Rectal smooth muscle tissue (tissue), 1 donor: Measurements from ENCODE around the gene UBE3A.

Source experiments
- H3K27ac ChIP-seq: one replicate; pipeline ENCODE4 v1.7.0; 2013; ENCODE audit warnings: low read depth, low read length, inconsistent platforms
- H3K27me3 ChIP-seq: one replicate; pipeline ENCODE4 v1.7.0; 2013; ENCODE audit warnings: low read length; ENCODE audit not compliant: control insufficient read depth, insufficient read depth
- H3K36me3 ChIP-seq: one replicate; pipeline ENCODE4 v1.7.0; 2013; ENCODE audit warnings: low read length; ENCODE audit not compliant: control insufficient read depth, insufficient read depth
- H3K4me1 ChIP-seq: one replicate; pipeline ENCODE4 v1.7.0; 2013; ENCODE audit warnings: low read length; ENCODE audit not compliant: control insufficient read depth, insufficient read depth
- H3K4me3 ChIP-seq: one replicate; pipeline ENCODE4 v1.7.0; 2013; ENCODE audit warnings: low read length
- H3K9ac ChIP-seq: one replicate; pipeline ENCODE4 v1.7.0; 2013; ENCODE audit warnings: low read length

UBE3A gene

GRCh38 chr15:25391971-25392721, 46.7 kb downstream of the UBE3A start:
- H3K27ac ChIP-seq = no peak overlapping the region
- no peaks in the 10 kb centered on the region for H3K27me3 ChIP-seq
- H3K9ac ChIP-seq = no peak overlapping the region
- H3K4me3 ChIP-seq = no peak overlapping the region
- no peaks in the 10 kb centered on the region for H3K4me1 ChIP-seq
- peaks cover 6% of the 10 kb centered on the region for H3K36me3 ChIP-seq

- Histone ChIP-seq H3K27ac (no peak overlapping the region), H3K27me3 (no peaks in the 10 kb centered on the region), H3K4me1 (peaks cover 4% of the 10 kb centered on the region), H3K9ac (no peak overlapping the region), H3K4me3 (no peak overlapping the region), H3K36me3 (peaks cover 2% of the 10 kb centered on the region)
Measured at GRCh38 chr15:25385986-25386385, 52.8 kb downstream of the UBE3A start.

GRCh38 chr15:25381579-25381978, 57.2 kb downstream of the UBE3A start:
- Histone ChIP-seq H3K27me3 (no peaks in the 10 kb centered on the region), H3K27ac (no peak overlapping the region)

GRCh38 chr15:25378501-25378901, 60.3 kb downstream of the UBE3A start:
- Histone ChIP-seq H3K27ac (no peak overlapping the region), H3K27me3 (no peaks in the 10 kb centered on the region), H3K4me3 (no peak overlapping the region), H3K36me3 (no peaks in the 10 kb centered on the region), H3K9ac (no peak overlapping the region), H3K4me1 (peaks cover 6% of the 10 kb centered on the region)

More at GRCh38 chr15:25381579-25381978, 57.2 kb downstream of the UBE3A start:
- Histone ChIP-seq H3K36me3 (no peaks in the 10 kb centered on the region), H3K4me3 (no peak overlapping the region), H3K4me1 (peaks cover 6% of the 10 kb centered on the region), H3K9ac (no peak overlapping the region)

- Histone ChIP-seq H3K27me3 (no peaks in the 10 kb centered on the region), H3K9ac (no peak overlapping the region), H3K4me1 (no peaks in the 10 kb centered on the region), H3K27ac (no peak overlapping the region), H3K36me3 (peaks cover 10% of the 10 kb centered on the region), H3K4me3 (no peak overlapping the region)
Measured at GRCh38 chr15:25375557-25375956, 63.3 kb downstream of the UBE3A start.

- no peak overlapping the region for H3K9ac ChIP-seq
- H3K36me3 ChIP-seq = peaks cover 10% of the 10 kb centered on the region
- no peaks in the 10 kb centered on the region for H3K27me3 ChIP-seq
- no peaks in the 10 kb centered on the region for H3K4me1 ChIP-seq
- H3K4me3 ChIP-seq = no peak overlapping the region
- no peak overlapping the region for H3K27ac ChIP-seq
Measured at GRCh38 chr15:25374143-25374542, 64.7 kb downstream of the UBE3A start.

GRCh38 chr15:25372298-25372697, 66.5 kb downstream of the UBE3A start:
- Histone ChIP-seq H3K27ac (no peak overlapping the region), H3K9ac (no peak overlapping the region), H3K27me3 (no peaks in the 10 kb centered on the region), H3K36me3 (peaks cover 10% of the 10 kb centered on the region), H3K4me3 (no peak overlapping the region), H3K4me1 (no peaks in the 10 kb centered on the region)

- H3K36me3 ChIP-seq = peaks cover 10% of the 10 kb centered on the region
- no peak overlapping the region for H3K4me3 ChIP-seq
- H3K27ac ChIP-seq = no peak overlapping the region
- H3K4me1 ChIP-seq = no peaks in the 10 kb centered on the region
- H3K27me3 ChIP-seq = no peaks in the 10 kb centered on the region
- H3K9ac ChIP-seq = no peak overlapping the region
Measured at GRCh38 chr15:25368850-25369249, 70.0 kb downstream of the UBE3A start.

- H3K36me3 ChIP-seq = peaks cover 4% of the 10 kb centered on the region
- no peak overlapping the region for H3K4me3 ChIP-seq
- H3K4me1 ChIP-seq = peaks cover 7% of the 10 kb centered on the region
- no peak overlapping the region for H3K9ac ChIP-seq
- H3K27me3 ChIP-seq = no peaks in the 10 kb centered on the region
- H3K27ac ChIP-seq = no peak overlapping the region
Measured at GRCh38 chr15:25366058-25366457, 72.8 kb downstream of the UBE3A start.

- H3K27me3 ChIP-seq = no peaks in the 10 kb centered on the region
- H3K27ac ChIP-seq = no peak overlapping the region
- H3K9ac ChIP-seq = no peak overlapping the region
- H3K4me3 ChIP-seq = no peak overlapping the region
- peaks cover 7% of the 10 kb centered on the region for H3K4me1 ChIP-seq
- H3K36me3 ChIP-seq = no peaks in the 10 kb centered on the region
Measured at GRCh38 chr15:25362545-25362944, 76.3 kb downstream of the UBE3A start.

- Histone ChIP-seq H3K27ac (no peak overlapping the region), H3K36me3 (peaks cover 2% of the 10 kb centered on the region), H3K4me3 (no peak overlapping the region), H3K27me3 (no peaks in the 10 kb centered on the region), H3K4me1 (no peaks in the 10 kb centered on the region), H3K9ac (no peak overlapping the region)
Measured at GRCh38 chr15:25347707-25348106, 91.1 kb downstream of the UBE3A start.

GRCh38 chr15:25346371-25346770, 92.5 kb downstream of the UBE3A start:
- no peaks in the 10 kb centered on the region for H3K4me1 ChIP-seq
- no peaks in the 10 kb centered on the region for H3K27me3 ChIP-seq
- H3K4me3 ChIP-seq = no peak overlapping the region
- H3K9ac ChIP-seq = no peak overlapping the region
- peaks cover 2% of the 10 kb centered on the region for H3K36me3 ChIP-seq
- no peak overlapping the region for H3K27ac ChIP-seq

GRCh38 chr15:25345943-25346342, 92.9 kb downstream of the UBE3A start:
- Histone ChIP-seq H3K9ac (no peak overlapping the region), H3K4me1 (no peaks in the 10 kb centered on the region), H3K27ac (no peak overlapping the region), H3K36me3 (peaks cover 4% of the 10 kb centered on the region), H3K27me3 (no peaks in the 10 kb centered on the region), H3K4me3 (peak overlapping the region; percentile 25)
